HepG2 (cell line): ENCODE data around the gene CCT6A. TPM values are rescaled to one million over a fixed set of nuclear protein-coding genes. Genes with fewer than 3 reads are reported as not detected.
A peak's percentile ranks its signal among the peaks of the same experiment; 100 is the strongest.

Experiments
- CBX5 ChIP-seq: sonication (generic); formaldehyde crosslinking; IDR thresholded peaks from 2 replicates; pipeline ENCODE4 v1.4.0; 2020; ENCODE audit warnings: missing genetic modification reagents, borderline replicate concordance
- GTF3A ChIP-seq: sonication (generic); formaldehyde crosslinking; conservative IDR thresholded peaks from 2 replicates; pipeline ENCODE4 v1.4.0; 2020; ENCODE audit warnings: mild to moderate bottlenecking, missing genetic modification reagents
- HOXA7 ChIP-seq: sonication (generic); formaldehyde crosslinking; IDR thresholded peaks from 2 replicates; pipeline ENCODE4 v1.8.1; 2022; ENCODE audit warnings: mild to moderate bottlenecking, missing genetic modification reagents, moderate library complexity
- IKZF4 ChIP-seq: sonication (generic); formaldehyde crosslinking; IDR thresholded peaks from 2 replicates; pipeline ENCODE4 v1.5.1; 2020; ENCODE audit warnings: borderline replicate concordance, mild to moderate bottlenecking, low read depth, missing genetic modification reagents; ENCODE audit errors: not compliant biosample characterization
- MXI1 ChIP-seq: IDR thresholded peaks from 3 replicates; pipeline ENCODE4 v1.6.1; 2012; ENCODE audit warnings: low read depth, low read length, inconsistent platforms, borderline replicate concordance
- NFE2 ChIP-seq: sonication (generic); formaldehyde crosslinking; IDR thresholded peaks from 2 replicates; pipeline ENCODE4 v1.4.0; 2020; ENCODE audit warnings: missing genetic modification reagents
- RFX1 ChIP-seq: fragments of 450-650 bp; IDR thresholded peaks from 2 replicates; pipeline ENCODE4 v1.6.1; 2017
- RXRA ChIP-seq: sonication (generic); formaldehyde crosslinking; IDR thresholded peaks from 2 replicates; pipeline ENCODE4 v1.5.1; 2020; ENCODE audit warnings: missing genetic modification reagents
- SOX6 ChIP-seq, 2 experiments: fragments of 450-650 bp in 1 of 2; sonication (generic) in 1 of 2; formaldehyde crosslinking in 1 of 2; IDR thresholded peaks; 2 replicates each; pipeline versions ENCODE4 v1.4.0 to v1.6.1; 2017 to 2020; ENCODE audit warnings: antibody characterized with exemption in 1 of 2, mild to moderate bottlenecking in 1 of 2, missing genetic modification reagents in 1 of 2
- SP140L ChIP-seq: sonication (generic); formaldehyde crosslinking; IDR thresholded peaks from 2 replicates; pipeline ENCODE4 v1.4.0; 2020; ENCODE audit warnings: missing genetic modification reagents, borderline replicate concordance
- TBL1XR1 ChIP-seq: fragments of 150-350 bp; IDR thresholded peaks from 2 replicates; pipeline ENCODE4 v1.6.1; 2014; ENCODE audit warnings: borderline replicate concordance, low read length; ENCODE audit not compliant: partially characterized antibody
- ZFP82 ChIP-seq: sonication (generic); formaldehyde crosslinking; IDR thresholded peaks from 2 replicates; pipeline ENCODE4 v1.5.1; 2020; ENCODE audit warnings: mild to moderate bottlenecking, missing genetic modification reagents, borderline replicate concordance
- ZMYM2 ChIP-seq: sonication (generic); formaldehyde crosslinking; IDR thresholded peaks from 2 replicates; pipeline ENCODE4 v1.8.0; 2022; ENCODE audit warnings: mild to moderate bottlenecking, missing genetic modification reagents
- ZNF33A ChIP-seq: sonication (generic); formaldehyde crosslinking; IDR thresholded peaks from 2 replicates; pipeline ENCODE4 v1.5.1; 2020; ENCODE audit warnings: missing genetic modification reagents, mild to moderate bottlenecking, moderate library complexity, borderline replicate concordance
- ZNF432 ChIP-seq: sonication (generic); formaldehyde crosslinking; IDR thresholded peaks from 2 replicates; pipeline ENCODE4 v1.5.0; 2020; ENCODE audit warnings: missing genetic modification reagents, mild to moderate bottlenecking, borderline replicate concordance
- ZNF674 ChIP-seq: sonication (generic); formaldehyde crosslinking; IDR thresholded peaks from 2 replicates; pipeline ENCODE4 v1.5.0; 2020; ENCODE audit warnings: low read depth, mild to moderate bottlenecking, missing genetic modification reagents
- ZSCAN30 ChIP-seq: sonication (generic); formaldehyde crosslinking; IDR thresholded peaks from 2 replicates; pipeline ENCODE4 v1.5.0; 2020; ENCODE audit warnings: mild to moderate bottlenecking, missing genetic modification reagents
- polyA plus RNA-seq, 8 experiments: library from polyadenylated mRNA; depleted of rRNA in 3 of 8; stranded (reverse) in 7 of 8; unstranded in 1 of 8; fragments of >200 nt; fragmentation: Illumina TruSeq in 4 of 8; extraction: Trizol in 4 of 8; gene quantifications; 2 replicates each; pipeline versions ENCODE4 v1.2.1 to v1.2.3, GENCODE V29; 2011 to 2016; ENCODE audit warnings: low read depth in 4 of 8, missing spikeins in 1 of 8, mixed read lengths in 1 of 8; ENCODE audit not compliant: insufficient read depth in 1 of 8
- total RNA-seq, 5 experiments: library from RNA; depleted of rRNA; stranded (reverse); fragments of >200 nt; fragmentation: Illumina TruSeq; extraction: Trizol; gene quantifications; 2 replicates each; pipeline ENCODE4 v1.2.3, GENCODE V29; 2016; ENCODE audit warnings: low read depth in 1 of 5
- TF ChIP-seq, protein P1 (sequence below), 2 experiments: sonication (generic) in 1 of 2; formaldehyde crosslinking in 1 of 2; IDR thresholded peaks; 2 replicates each; pipeline versions ENCODE4 v1.6.1 to v1.9.0; 2014 to 2022; ENCODE audit warnings: antibody characterized with exemption in 1 of 2, borderline replicate concordance in 1 of 2, inconsistent platforms in 1 of 2, low read depth in 1 of 2, missing genetic modification reagents in 1 of 2
- TF ChIP-seq, protein P2 (sequence below), 2 experiments: sonication (generic) in 1 of 2; formaldehyde crosslinking in 1 of 2; IDR thresholded peaks; 2 replicates each; pipeline versions ENCODE4 v1.4.0 to v1.6.1; 2018 to 2020; ENCODE audit warnings: missing genetic modification reagents in 2 of 2, borderline replicate concordance in 1 of 2, low read depth in 1 of 2, mild to moderate bottlenecking in 1 of 2, missing biosample characterization in 1 of 2
- TF ChIP-seq, protein P3 (sequence below): IDR thresholded peaks from 2 replicates; pipeline ENCODE4 v1.6.1; 2016; ENCODE audit warnings: low read depth

CCT6A gene
- total and polyA plus RNA-seq, 2 of the 13 experiments (the other 11 are each of a cell fraction or from before 2014, with no cell fraction given) = 219 to 292 TPM

DNA sequence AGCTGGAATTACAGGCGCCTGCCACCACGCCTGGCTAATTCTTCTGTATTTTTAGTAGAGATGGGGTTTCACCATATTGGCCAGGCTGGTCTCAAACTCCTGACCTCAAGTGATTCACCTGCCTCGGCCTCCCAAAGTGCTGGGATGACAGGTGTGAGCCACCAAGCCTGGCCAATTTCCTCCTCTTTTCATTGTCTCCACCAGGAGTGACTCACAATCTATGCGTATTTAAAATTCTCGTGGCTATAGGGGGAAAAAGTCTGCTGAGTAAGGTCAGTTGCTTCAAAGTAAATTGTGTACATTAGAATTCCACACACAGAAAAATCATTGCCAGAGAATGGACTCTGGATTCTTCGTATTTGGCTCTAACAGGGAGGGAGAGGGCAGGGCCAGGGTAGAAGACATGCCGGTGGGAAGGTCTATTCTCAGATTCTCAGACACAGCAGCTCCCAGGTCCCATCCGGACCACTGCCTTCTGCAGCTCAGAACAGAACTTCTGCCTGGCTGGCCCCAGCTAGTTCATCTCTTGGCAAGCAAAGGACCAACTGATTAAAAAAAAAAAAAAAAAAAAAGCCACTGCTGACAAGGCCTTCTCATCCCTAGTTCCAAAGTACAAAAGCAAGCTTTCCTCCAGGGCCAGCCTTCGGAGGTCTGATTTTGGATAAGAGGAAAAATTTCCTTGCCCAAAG, 22.5 kb upstream of the CCT6A start (continued):
- TF ChIP-seq, protein P1, sequence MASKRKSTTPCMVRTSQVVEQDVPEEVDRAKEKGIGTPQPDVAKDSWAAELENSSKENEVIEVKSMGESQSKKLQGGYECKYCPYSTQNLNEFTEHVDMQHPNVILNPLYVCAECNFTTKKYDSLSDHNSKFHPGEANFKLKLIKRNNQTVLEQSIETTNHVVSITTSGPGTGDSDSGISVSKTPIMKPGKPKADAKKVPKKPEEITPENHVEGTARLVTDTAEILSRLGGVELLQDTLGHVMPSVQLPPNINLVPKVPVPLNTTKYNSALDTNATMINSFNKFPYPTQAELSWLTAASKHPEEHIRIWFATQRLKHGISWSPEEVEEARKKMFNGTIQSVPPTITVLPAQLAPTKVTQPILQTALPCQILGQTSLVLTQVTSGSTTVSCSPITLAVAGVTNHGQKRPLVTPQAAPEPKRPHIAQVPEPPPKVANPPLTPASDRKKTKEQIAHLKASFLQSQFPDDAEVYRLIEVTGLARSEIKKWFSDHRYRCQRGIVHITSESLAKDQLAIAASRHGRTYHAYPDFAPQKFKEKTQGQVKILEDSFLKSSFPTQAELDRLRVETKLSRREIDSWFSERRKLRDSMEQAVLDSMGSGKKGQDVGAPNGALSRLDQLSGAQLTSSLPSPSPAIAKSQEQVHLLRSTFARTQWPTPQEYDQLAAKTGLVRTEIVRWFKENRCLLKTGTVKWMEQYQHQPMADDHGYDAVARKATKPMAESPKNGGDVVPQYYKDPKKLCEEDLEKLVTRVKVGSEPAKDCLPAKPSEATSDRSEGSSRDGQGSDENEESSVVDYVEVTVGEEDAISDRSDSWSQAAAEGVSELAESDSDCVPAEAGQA (IDR thresholded peaks at IDR 0.05; ENCODE audit: low read depth) = no peak
- TF ChIP-seq, protein P1 (CRISPR knock-in tag; IDR thresholded peaks at IDR 0.05; ENCODE audit: borderline replicate concordance) = no peak
- TF ChIP-seq ZSCAN30 (CRISPR knock-in tag) (no peak), ZNF432 (no peak), ZNF33A (CRISPR knock-in tag) (no peak), ZMYM2 (peak; percentile 98), CBX5 (CRISPR knock-in tag) (no peak), MXI1 (peak; percentile 35; the same call in 1 of the 3 replicates), HOXA7 (no peak), RXRA (no peak), RFX1 (no peak), SP140L (CRISPR knock-in tag) (no peak), NFE2 (no peak), IKZF4 (no peak), SOX6 (IDR thresholded peaks at IDR 0.05) (no peak), SOX6 (CRISPR knock-in tag; IDR thresholded peaks at IDR 0.05) (peak; percentile 82), TBL1XR1 (peak; percentile 20), GTF3A (CRISPR knock-in tag) (no peak), ZNF674 (CRISPR knock-in tag) (no peak), ZFP82 (CRISPR knock-in tag) (no peak)
- TF ChIP-seq, protein P2, sequence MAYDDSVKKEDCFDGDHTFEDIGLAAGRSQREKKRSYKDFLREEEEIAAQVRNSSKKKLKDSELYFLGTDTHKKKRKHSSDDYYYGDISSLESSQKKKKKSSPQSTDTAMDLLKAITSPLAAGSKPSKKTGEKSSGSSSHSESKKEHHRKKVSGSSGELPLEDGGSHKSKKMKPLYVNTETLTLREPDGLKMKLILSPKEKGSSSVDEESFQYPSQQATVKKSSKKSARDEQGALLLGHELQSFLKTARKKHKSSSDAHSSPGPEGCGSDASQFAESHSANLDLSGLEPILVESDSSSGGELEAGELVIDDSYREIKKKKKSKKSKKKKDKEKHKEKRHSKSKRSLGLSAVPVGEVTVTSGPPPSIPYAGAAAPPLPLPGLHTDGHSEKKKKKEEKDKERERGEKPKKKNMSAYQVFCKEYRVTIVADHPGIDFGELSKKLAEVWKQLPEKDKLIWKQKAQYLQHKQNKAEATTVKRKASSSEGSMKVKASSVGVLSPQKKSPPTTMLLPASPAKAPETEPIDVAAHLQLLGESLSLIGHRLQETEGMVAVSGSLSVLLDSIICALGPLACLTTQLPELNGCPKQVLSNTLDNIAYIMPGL (CRISPR knock-in tag; IDR thresholded peaks at IDR 0.05; ENCODE audit: borderline replicate concordance in 1 of 2, low read depth in 1 of 2) = 0 out of 4 replicates have a peak, but pooled peaks of 1 of the 2 experiments have one; percentile 19
- TF ChIP-seq, protein P3, sequence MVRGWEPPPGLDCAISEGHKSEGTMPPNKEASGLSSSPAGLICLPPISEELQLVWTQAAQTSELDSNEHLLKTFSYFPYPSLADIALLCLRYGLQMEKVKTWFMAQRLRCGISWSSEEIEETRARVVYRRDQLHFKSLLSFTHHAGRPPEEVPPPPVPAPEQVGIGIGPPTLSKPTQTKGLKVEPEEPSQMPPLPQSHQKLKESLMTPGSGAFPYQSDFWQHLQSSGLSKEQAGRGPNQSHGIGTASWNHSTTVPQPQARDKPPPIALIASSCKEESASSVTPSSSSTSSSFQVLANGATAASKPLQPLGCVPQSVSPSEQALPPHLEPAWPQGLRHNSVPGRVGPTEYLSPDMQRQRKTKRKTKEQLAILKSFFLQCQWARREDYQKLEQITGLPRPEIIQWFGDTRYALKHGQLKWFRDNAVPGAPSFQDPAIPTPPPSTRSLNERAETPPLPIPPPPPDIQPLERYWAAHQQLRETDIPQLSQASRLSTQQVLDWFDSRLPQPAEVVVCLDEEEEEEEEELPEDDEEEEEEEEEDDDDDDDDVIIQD (CRISPR knock-in tag) = no peak; the same call in 1 of the 2 replicates
